Left renal cortex interstitium (tissue), 4 donors: ENCODE results near the gene DNASE1. TPM values are rescaled to one million over a fixed set of nuclear protein-coding genes. Genes with fewer than 3 reads are reported as not detected.
"Not testable (repeated sequence)": the region's sequence is repeated elsewhere in the genome, so short reads cannot be mapped to it uniquely, and the experiment has no call there.

Source experiments
- DNase-seq, 4 donors: peaks; one replicate each; pipeline ENCODE4 v3.0.0-alpha.2; 2013; ENCODE audit warnings: low read depth in 4 of 4, low spot score in 2 of 4, missing footprints in 1 of 4
- polyA plus RNA-seq, 4 donors: library from polyadenylated mRNA; unstranded; fragments of 120-200 nt; gene quantifications; one replicate each; pipeline ENCODE4 v1.2.1, GENCODE V29; 2013; ENCODE audit not compliant: insufficient read length in 4 of 4

Gene DNASE1, protein sequence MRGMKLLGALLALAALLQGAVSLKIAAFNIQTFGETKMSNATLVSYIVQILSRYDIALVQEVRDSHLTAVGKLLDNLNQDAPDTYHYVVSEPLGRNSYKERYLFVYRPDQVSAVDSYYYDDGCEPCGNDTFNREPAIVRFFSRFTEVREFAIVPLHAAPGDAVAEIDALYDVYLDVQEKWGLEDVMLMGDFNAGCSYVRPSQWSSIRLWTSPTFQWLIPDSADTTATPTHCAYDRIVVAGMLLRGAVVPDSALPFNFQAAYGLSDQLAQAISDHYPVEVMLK
- polyA plus RNA-seq, result 10 to 100 TPM; 26.4 to 56.5 (median 33.9) TPM

DNA sequence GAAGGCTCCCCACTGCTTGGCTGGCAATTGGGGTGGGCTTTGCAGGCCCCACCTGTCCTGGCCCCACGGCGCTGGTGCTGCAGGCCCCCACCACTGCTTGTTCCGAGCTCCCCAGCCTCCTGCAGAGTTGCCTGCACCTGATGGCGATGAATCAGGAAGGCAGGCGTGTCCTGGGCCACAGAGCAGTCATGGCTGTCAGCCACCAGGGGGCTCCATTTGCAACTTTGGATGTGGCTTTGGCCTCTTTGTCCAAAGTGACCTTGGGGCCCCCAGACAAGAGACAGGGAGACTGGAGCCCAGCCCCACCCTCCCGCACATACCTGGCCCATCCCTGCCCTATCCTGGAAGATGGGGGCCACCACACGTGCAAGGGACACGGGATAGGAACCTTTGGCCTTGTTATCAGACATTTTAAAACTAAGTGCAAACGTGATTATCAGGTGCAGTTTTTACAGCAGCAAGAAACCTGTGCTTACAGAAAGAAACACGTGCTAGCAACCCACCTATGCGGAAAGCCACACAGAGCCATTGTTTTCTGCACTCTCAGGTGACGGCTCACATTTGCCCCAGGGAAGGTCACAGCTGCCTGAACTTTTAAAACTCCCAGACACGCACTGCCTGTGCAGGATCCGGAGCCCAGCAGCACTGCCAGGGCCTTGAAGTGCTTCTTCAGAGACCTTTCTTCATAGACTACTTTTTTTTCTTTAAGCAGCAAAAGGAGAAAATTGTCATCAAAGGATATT, at the start of gene DNASE1:
TSS of gene DNASE1 (plus strand) at position 443 of the 743 bp plus-strand sequence. CDS start 683 bp downstream, outside the sequence.
- peak in 1 of 4 donors; percentile 30 for DNase-seq

DNA sequence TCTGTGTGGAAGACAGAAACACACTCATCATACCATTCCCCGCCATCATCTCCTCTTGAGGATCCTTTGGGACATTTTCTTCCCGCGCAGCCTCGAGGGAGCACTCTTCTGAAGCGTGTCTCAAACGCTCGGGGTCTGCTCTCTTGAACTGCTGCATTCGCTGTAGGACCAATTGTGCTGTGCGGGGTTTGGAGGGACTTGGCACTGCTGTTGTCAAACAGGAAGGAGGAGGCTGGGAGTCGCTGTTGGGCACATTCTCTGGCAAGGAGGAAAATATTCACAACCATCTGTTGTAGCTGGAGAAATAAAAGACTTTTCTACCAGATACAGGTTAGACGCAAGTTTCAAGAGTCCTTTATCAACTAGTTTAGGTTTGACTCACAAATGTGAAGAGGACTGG, 48.0 kb upstream of the DNASE1 start:
- no peak for DNase-seq

DNA sequence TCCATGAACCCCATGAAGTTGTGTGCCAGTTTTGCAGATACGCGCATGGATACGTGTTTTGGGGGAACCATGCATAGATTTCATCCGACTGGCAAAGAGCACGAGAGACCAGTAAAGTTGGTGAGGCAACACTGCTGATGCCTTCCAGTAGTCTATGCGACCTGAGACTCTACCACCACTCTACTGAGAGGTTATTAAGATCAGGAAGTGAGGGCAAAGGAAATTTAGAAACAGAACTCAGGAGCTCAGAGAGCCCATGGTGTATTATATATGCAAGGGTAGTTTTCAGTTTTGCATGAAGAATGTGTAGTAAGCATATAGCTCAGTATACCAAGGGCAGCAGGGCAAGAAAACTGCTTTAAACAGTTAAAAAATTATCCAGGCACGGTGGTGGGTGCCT, 47.3 kb upstream of the DNASE1 start:
- no peak for DNase-seq

DNA sequence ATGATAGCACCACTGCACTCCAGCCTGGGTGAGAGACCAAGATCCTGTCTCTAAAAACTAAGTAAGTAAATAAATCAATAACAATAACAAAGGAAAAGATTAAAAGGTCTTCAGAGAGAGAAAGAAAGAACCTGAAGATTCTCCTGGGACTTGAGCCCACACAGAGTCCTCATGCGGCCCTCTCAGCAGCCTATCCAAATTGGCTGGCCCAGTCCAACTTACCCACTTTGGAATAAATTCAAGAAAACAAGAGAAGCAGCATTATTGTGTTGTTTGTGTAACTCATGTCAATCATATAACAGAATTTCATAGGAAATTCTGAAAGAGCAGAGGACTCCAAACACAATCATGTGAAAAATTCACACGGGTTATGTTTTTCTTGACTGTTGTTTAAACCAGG, 46.9 kb upstream of the DNASE1 start:
- DNase-seq, result no peak

DNA sequence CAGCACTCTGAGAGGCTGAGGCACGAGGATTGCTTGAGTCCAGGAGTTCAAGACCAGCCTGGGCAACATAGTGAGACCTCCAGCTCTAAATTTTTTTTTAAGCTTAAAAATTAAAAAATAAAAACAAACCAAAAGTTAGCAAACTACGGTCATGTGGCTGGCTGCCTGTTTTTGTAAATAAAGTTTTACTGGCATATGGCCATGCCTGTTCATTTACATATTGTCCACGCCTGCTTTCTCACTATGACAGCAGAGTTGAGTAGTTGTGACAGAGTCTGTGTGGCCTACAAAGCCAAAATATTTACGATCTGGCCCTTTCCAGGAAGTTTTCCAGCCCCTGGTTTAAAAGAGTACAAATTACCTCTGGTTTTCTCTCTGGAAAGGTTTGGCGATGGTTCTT, 46.4 kb upstream of the DNASE1 start:
- DNase-seq, result no peak

DNA sequence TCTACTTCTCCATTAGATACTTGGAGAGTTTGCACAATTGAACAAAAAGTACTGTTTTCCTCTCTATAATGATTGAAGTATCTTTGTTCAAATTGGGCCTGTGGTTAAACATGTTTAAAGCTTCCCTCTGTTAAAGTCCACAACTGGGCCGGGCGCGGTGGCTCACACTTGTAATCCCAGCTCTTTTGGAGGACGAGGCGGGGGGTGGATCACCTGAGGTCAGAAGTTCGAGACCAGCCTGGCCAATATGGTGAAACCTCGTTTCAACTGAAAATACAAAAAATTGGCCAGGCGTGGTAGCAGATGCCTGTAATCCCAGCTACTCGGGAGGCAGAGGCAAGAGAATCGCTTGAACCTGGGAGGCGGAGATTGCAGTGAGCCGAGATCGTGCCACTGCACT, 45.5 kb upstream of the DNASE1 start:
- not testable (repeated sequence) for DNase-seq

DNA sequence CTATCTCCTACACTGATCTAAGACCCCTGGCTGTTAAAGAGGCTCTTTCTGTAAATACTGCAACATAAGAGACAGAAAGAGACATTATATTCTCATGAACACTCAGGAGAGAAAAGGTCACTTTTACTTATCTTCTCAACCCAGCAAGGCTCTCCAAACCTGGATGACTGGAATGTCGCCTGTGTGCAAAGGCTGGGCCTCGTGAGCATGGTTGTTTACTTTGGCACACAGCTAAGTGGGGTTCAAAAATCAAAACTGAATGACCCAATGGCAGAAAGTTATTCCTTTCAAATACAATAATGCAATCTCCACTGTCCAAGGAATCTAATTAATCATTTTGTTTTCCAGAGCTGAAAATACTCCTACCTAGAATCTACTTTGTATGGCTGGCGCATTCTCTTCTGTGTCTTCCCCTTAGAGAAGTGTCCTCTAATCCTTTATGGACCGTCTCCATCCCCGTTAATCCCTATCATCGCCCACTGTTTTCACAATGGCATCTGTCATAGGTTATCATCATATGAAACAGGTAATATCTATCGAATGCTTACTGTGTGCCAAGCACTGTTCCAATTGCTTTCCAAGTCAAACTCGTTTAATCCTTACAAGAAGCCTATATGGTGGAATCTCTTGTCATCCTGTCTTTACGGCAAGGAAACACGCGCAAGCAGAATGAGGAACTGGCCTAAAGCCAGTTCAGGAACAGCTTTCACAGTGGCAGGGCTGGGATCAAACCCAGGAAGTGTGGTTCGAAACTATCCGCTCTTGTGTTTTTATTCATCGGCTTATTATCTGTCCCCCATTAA, 44.4 kb upstream of the DNASE1 start:
- no peak for DNase-seq

DNA sequence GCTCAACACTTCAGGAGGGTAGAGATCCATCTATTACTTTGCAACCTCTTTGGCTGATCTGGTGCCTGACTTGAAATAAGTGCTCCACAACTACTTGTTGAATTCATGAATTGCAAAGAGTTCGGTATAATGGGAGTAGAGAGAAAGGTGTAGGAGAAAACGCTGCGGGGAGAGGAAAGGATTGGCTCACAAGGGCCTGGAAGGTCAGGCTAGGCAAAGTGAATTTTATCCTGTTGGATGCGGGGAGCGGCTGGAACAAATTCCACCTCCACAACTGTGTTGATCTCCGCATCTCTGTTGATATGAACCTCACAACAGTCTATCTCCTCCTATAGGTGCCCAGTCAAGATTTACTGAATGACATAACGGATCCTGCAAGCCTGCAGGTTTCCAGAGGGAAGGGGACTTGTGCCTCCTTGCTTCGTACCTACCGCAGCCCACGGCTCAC, 43.8 kb upstream of the DNASE1 start:
- peak in 1 of 4 donors; percentile 3 for DNase-seq

DNA sequence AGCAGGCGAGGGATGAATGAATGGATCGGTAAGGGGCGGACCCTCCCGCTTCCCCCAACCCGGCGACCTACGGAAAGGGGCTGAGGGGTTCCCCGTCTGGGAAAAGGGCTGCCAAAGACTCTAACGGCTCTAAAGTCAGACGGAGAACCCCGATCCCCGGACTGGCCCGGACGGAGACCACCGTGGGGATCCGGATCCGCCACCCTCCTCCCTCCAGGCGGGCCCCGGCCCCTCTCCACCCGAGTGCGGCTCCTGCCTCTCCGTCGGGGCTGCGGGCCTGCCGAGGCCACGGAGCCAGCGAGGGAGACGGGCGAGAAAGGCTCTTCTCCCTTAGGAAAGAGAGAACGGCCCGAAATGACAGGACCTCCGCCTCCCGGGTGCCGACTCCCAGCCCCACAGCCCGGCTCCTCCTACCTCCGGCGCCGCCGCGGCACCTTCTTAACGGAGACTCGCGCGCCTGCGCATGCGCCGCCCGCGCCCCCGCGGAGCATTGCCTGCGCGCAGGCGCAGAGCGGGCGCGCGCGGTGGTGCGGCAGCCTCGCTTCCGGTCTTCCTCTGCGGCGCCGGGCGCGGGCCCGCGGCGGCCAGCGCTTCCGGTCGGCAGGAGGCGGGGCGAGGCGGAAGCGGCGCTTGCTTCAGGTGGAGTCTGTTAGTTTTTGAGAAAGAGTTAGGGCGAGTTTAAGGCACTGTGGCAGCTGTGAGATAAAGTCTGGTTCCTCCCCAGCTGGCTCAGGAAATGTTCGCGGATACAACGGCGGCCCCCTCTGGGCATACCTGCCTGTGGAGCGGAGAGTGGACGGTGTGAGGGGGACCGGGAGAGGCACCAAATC, 43.1 kb upstream of the DNASE1 start, which contains the start of gene SLX4:
TSS of gene SLX4 (minus strand) at position 461 of the 830 bp plus-strand sequence. CDS start 2,642 bp downstream, outside the sequence.
- peak; percentile 73 to 91 (median 86) for DNase-seq

DNA sequence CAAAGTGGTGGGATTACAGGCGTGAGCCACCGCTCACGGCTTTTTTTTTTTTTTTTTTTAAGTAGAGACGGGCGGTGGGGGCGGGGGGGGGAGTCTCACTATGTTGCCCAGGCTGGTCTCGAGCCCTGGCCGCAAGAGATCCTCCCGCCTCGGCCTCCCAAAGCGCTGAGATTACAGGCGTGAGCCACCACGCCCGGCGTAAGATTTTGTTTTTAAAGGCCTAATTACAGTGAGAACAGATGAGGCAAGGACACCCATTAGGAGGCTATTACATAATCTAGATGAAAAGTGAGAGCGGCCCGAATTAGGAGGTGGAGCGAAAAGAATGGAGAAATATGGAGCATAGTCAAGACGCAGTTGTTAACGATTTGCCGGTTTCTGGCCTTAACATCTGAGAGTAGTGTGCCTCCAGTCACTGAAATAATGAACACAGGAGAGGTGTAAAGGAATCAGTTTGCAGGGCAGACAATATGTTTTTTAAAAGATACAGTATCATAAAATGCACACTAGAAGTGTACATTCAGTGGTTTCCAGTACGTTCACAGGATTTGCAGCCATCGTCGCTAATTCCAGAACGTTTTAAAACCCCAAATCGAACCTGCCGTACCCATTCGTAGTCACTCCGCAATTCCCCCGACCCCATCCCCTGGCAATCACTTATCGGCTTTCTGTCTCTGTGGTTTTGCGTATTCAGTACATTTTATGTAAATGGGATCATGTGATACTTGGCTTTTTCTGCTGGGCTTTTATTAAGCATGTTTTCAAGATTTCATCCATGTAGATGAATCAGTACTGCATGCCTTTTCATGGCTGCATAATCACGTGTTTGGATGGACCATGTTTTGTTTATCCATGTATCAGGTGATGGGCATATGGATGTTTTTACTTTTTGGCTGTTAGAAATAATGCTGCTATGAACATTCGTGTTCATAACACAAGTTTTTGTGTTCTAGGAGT, 41.7 kb upstream of the DNASE1 start:
- DNase-seq, result no peak

DNA sequence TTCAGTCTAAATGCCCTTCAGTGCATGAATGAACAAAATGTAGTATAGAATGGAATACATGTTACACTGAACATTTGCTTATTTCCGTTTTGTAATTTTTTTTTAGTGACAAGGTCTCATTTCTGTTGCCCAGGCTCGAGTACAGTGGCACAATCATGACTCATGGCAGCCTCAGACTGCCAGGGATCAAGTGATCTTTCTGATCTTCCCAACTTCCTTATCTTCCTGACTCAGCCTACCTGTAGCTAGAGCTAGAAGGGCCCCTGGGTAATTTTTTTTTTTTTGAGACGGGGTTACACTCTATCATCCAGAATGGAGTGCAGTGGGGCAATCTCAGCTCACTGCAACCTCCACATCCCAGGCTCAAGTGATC, 35.7 kb upstream of the DNASE1 start:
- no peak for DNase-seq

DNA sequence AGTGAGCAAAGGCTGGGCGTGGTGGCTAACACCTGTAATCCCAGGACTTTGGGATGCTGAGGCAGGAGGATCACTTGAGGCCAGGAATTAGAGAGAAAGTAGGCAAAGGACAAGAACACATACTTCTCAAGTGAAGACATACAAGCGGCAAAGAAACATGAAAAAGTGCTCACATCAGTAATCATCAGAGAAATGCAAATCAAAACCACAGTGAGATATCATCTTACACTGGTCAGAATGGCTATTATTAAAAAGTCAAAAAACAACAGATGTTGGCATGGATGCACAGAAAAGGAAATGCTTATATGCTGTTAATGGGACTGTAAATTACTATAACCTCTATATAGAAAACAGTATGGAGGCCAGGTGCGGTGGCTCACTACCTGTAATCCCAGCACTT, 30.8 kb upstream of the DNASE1 start:
- DNase-seq, result no peak

DNA sequence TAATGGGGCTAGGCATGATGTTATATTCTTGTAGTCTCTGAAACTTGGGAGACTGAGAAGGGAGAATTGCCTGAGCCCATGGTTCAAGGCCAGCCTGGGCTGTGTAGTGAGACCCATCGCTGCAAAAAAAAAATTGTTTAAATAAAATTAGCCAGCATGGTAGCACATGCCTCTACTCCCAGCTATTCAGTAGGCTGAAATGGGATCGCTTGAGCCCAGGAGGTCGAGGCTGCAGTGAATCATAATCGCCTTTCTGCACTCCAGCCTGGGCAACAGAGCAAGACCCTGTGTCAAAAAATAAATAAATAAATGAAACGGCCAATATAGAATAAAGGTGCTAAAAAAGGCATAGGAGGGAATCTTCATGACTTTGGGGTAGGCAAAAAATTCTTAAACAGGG, 29.2 kb upstream of the DNASE1 start:
- DNase-seq, result no peak

DNA sequence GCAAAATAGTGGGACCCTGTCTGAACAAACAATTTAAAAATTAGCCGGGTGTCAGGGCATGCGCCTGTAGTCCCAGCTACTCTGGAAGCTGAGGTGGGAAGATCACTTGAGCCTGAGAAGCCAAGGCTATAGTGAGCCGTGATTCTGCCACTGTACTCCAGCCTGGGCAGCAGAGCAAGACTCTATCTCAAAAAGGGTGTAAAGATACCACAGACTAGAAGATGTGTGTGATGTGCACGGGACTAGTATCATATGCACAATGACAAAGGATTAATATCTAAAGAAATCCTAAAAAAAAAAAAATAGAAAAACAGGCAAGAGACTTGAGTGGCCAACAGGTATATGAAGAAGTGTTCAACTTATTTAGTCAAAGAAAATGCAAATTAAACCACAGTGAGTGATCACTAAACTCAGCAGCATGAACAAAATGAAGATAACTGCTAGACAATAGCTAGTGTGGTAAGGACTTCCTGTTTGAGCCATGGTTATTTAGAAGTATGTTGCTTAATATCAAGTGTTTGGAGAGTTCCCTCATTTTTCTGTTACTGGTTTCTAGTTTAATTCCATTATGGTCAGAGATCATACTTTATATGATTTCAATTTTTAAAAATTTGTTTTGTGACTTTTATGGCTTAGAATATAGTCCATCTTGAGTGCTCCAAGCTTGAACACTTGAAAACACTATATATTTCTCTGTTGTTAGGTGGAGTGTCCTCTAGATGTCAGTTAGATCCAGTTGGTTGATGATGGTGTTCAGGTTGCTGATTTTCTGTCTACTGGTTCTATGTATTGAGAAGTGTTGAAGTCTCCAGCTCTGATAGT, 28.4 kb upstream of the DNASE1 start:
- DNase-seq, result no peak

DNA sequence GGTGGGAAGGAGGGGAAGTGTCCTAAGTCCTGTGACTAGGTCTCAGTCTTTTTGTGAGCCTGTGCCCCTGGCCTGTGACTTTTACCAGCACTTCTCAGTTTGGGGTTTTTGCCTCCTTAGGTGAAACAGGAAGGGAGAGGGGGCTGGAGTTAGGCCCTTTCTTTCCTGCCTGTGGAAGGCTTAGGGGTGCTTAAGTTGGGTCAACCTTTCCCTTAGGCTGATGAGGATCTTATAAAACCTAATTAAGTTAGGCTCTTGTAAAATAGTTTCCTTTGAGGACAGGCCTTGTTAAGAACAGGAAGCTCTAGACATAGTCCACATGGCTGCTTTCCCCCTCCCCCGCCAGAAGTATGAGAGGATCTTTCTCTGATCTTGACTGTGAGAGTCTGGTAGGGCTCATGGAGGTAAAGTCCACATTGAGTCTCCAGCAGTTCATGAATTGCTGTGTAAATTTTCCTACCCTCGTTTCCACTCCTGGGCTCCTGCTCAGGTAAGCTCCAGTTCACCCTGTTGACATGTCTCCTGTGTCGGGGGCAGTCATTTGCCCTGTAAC, 17.0 kb upstream of the DNASE1 start:
- DNase-seq, result peak in 1 of 4 donors; percentile 29

DNA sequence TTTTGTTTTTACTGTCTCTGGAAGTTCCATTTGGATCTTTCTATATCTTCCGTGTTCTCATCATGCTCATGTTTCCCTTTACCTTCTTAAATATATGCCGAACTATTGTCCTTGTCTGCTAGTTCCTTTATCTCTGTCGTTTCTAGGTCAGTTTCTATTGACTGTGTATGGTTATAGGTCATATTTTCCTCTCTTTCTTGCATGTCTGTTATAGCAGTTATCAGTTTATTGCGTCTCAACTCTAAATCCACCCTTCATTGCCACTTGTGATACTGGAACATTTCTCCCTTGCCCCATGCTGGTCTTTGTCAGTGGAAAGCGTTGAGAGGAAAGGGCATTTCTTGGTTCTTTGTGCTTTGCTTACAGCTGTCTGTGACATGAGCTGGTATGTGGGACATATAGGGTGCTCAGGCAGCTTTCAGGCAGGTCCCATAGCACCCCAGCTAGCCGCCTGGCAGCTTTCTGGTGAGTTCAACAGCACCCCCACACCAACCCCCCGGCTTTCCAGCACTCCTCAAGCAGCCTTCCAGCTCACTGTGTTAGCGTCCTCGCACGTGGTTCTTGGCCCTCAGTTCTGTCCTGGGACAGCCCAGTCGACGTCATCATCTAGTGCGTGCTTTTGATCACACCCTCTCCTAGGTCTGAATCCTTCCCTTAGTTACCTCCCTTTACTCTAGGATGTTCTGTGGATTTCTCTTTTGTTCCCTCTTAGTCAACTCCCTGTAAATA, 15.4 kb upstream of the DNASE1 start:
- no peak for DNase-seq

DNA sequence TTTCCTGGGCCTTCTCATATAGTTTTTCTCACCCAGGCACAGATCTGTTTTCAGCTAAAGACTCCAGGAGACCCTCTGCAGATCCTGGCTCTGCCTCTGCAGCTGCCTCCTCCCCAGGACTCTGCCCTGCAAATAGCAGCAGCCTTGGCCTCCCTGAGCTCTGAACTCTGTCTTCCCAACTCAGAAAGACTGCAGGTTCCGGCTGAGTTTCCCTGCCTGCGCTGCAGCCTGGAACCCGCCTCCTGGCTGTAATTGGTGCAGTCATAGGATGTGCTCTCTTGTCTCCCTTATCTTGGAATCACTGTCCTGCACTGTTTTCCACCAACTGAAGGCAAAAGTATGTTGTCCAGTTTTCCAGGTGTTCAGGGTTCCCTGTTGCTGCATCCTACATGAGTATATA, 14.3 kb upstream of the DNASE1 start:
- DNase-seq, result no peak
